Panc1 (cell line): ENCODE results near the gene MDM2. TPM values are rescaled to one million over a fixed set of nuclear protein-coding genes. Genes with fewer than 3 reads are reported as not detected.

Source experiments
- ATAC-seq: fragments of 200-7000 bp; cut with Tn5 transposase; 2 replicates; pipeline ENCODE4 v1.9.1; 2020; ENCODE audit warnings: mild to moderate bottlenecking, moderate library complexity
- BruUV-seq: library from RNA; stranded (reverse); fragments of 400-500 nt; replicated peaks from 2 replicates; lab custom pipeline; 2021; lab: Mats Ljungman, UMichigan
- CTCF ChIA-PET: fragments of 300-600 bp; sonication (Branson Sonifier 250); formaldehyde crosslinking; loops from one replicate; lab custom pipeline; 2022; ENCODE audit warnings: antibody characterized with exemption; lab: Charles Lee
- POLR2A ChIA-PET: fragments of 300-600 bp; sonication (Branson Sonifier 250); formaldehyde crosslinking; loops from one replicate; lab custom pipeline; 2022; ENCODE audit warnings: antibody characterized with exemption; lab: Charles Lee
- DNase-seq: peaks from one replicate; pipeline ENCODE4 v3.0.0-alpha.2; 2010; ENCODE audit warnings: low read depth, low spot score
- H3K27ac ChIP-seq: 2 replicates; pipeline ENCODE4 v1.5.1; 2011; ENCODE audit warnings: mild to moderate bottlenecking, low read length, inconsistent platforms
- H3K27me3 ChIP-seq: fragments of 200-500 bp; sonication (Bioruptor generic); 2 replicates; pipeline ENCODE4 v1.6.0; 2014; ENCODE audit warnings: low read length, inconsistent platforms; ENCODE audit not compliant: control insufficient read depth, insufficient read depth
- H3K36me3 ChIP-seq: fragments of 200-500 bp; sonication (Bioruptor generic); 2 replicates; pipeline ENCODE4 v1.5.1; 2014; ENCODE audit warnings: inconsistent platforms, mild to moderate bottlenecking, low read length, moderate library complexity; ENCODE audit not compliant: control insufficient read depth, insufficient read depth
- H3K4me1 ChIP-seq: 2 replicates; pipeline ENCODE4 v1.5.1; 2011; ENCODE audit warnings: inconsistent platforms, mild to moderate bottlenecking, low read length, moderate library complexity; ENCODE audit not compliant: control insufficient read depth, insufficient read depth
- H3K4me3 ChIP-seq, 2 experiments: 2 replicates each; pipeline ENCODE4 v1.5.1; 2011 to 2012; ENCODE audit warnings: low read depth in 2 of 2, low read length in 2 of 2, mild to moderate bottlenecking in 2 of 2, inconsistent platforms in 1 of 2, moderate library complexity in 1 of 2
- H3K9me3 ChIP-seq: fragments of 200-500 bp; sonication (Bioruptor generic); 2 replicates; pipeline ENCODE4 v1.5.1; 2014; ENCODE audit warnings: low read depth, mild to moderate bottlenecking, inconsistent platforms, low read length, moderate library complexity; ENCODE audit not compliant: control insufficient read depth, insufficient read depth
- CTCF ChIP-seq: fragments of 450-650 bp; IDR thresholded peaks from 2 replicates; pipeline ENCODE4 v1.5.1; 2017; ENCODE audit warnings: mild to moderate bottlenecking
- POLR2AphosphoS5 ChIP-seq: IDR thresholded peaks from 2 replicates; pipeline ENCODE4 v1.6.1; 2012; ENCODE audit warnings: mild to moderate bottlenecking, low read depth, low read length, moderate library complexity
- REST ChIP-seq, 2 experiments: IDR thresholded peaks; 2 replicates each; pipeline ENCODE4 v1.6.1; 2011 to 2012; ENCODE audit warnings: low read depth in 2 of 2, control low read depth in 1 of 2, low read length in 1 of 2, mild to moderate bottlenecking in 1 of 2, moderate library complexity in 1 of 2; ENCODE audit not compliant: insufficient read depth in 1 of 2
- SIN3A ChIP-seq: IDR thresholded peaks from 2 replicates; pipeline ENCODE4 v1.6.1; 2012; ENCODE audit warnings: low read depth, mild to moderate bottlenecking, low read length, moderate library complexity, borderline replicate concordance; ENCODE audit not compliant: insufficient read depth
- TCF7L2 ChIP-seq: IDR thresholded peaks from 2 replicates; pipeline ENCODE4 v1.6.1; 2011; ENCODE audit warnings: mild to moderate bottlenecking, low read depth, low read length, inconsistent platforms
- in situ Hi-C: cut with HindIII; loops from 2 replicates; pipeline ENCODE4 v1.10.0; 2016; ENCODE audit warnings: low sequenced_read_pairs, low pct_unique_long_range_greater_than_20kb
- intact Hi-C: fragments of 100-400 bp; cut with micrococcal nuclease; formaldehyde crosslinking; loops from one replicate; pipeline ENCODE4 v1.10.0; 2022; ENCODE audit not compliant: unreplicated experiment
- total RNA-seq: library from RNA; stranded (reverse); gene quantifications from one replicate; pipeline ENCODE4 v1.2.1, GENCODE V29; 2021; ENCODE audit not compliant: unreplicated experiment

MDM2 gene
- total RNA-seq, 1 experiment from 2014 or later = 101 TPM

GRCh38 chr12:68781728-68782127 is 26.2 kb upstream of the MDM2 start:
- H3K4me1 ChIP-seq = no peaks in the 10 kb centered on the region
- no peak overlapping the region for H3K27ac ChIP-seq
- ChIA-PET POLR2A (no interaction called here), CTCF (no interaction called here)
- TF ChIP-seq POLR2AphosphoS5 = no peak
- no peak for TF ChIP-seq CTCF
- no peak for TF ChIP-seq SIN3A
- no peak for TF ChIP-seq TCF7L2
- no peak for TF ChIP-seq REST (IDR thresholded peaks at IDR 0.05; ENCODE audit: insufficient read depth in 1 of 2, low read depth in 2 of 2, low read length in 1 of 2)
- no peaks in the 10 kb centered on the region for H3K27me3 ChIP-seq
- in situ Hi-C loops = no loop called here
- intact Hi-C loops = no loop called here
- no peak for DNase-seq
- no peak for ATAC-seq
- H3K4me3 ChIP-seq = no peak overlapping the region
- H3K9me3 ChIP-seq = no peaks in the 10 kb centered on the region
- BruUV-seq = no TSS peak
- H3K36me3 ChIP-seq = no peaks in the 10 kb centered on the region

GRCh38 chr12:68784015-68784414 is 24.0 kb upstream of the MDM2 start:
- Histone ChIP-seq H3K27ac (no peak overlapping the region), H3K9me3 (no peaks in the 10 kb centered on the region), H3K4me3 (no peak overlapping the region), H3K4me1 (no peaks in the 10 kb centered on the region), H3K36me3 (no peaks in the 10 kb centered on the region), H3K27me3 (no peaks in the 10 kb centered on the region)
- no peak for ATAC-seq
- POLR2A ChIA-PET = no interaction called here
- DNase-seq = no peak
- in situ Hi-C loops = no loop called here
- CTCF ChIA-PET = no interaction called here
- BruUV-seq = no TSS peak
- intact Hi-C loops = no loop called here
- no peak for TF ChIP-seq CTCF

GRCh38 chr12:68785358-68785757 is 22.6 kb upstream of the MDM2 start:
- ChIA-PET CTCF (no interaction called here), POLR2A (no interaction called here)
- Histone ChIP-seq H3K4me1 (no peaks in the 10 kb centered on the region), H3K4me3 (no peak overlapping the region), H3K36me3 (no peaks in the 10 kb centered on the region), H3K27me3 (no peaks in the 10 kb centered on the region), H3K9me3 (no peaks in the 10 kb centered on the region), H3K27ac (no peak overlapping the region)
- intact Hi-C loops = no loop called here
- no peak for DNase-seq
- no peak for TF ChIP-seq CTCF
- TF ChIP-seq POLR2AphosphoS5 = no peak
- no peak for TF ChIP-seq SIN3A
- no peak for TF ChIP-seq TCF7L2
- TF ChIP-seq REST (IDR thresholded peaks at IDR 0.05; ENCODE audit: insufficient read depth in 1 of 2, low read depth in 2 of 2, low read length in 1 of 2) = no peak
- ATAC-seq = no peak
- BruUV-seq = no TSS peak
- in situ Hi-C loops = no loop called here
